Kidney (tissue), 14 donors: ENCODE results near the gene HDAC11. TPM values are rescaled to one million over a fixed set of nuclear protein-coding genes. Genes with fewer than 3 reads are reported as not detected.

Source experiments
- DNase-seq, 5 donors: peaks; one replicate each; pipeline ENCODE4 v3.0.0-alpha.2; 2013 to 2020
- FAIRE-seq: peaks from 2 replicates; lab custom pipeline; 2012; peaks lifted over from hg19 to GRCh38; lab: Jason Lieb, UNC
- H3K27ac ChIP-seq, 2 donors: one replicate each; pipeline ENCODE4 v1.7.0; 2013; ENCODE audit warnings: low read depth in 2 of 2, low read length in 2 of 2, inconsistent platforms in 1 of 2
- H3K27me3 ChIP-seq: one replicate; pipeline ENCODE4 v1.7.1; 2013; ENCODE audit warnings: low read length, inconsistent platforms; ENCODE audit not compliant: control insufficient read depth, insufficient read depth
- H3K36me3 ChIP-seq, 3 donors: one replicate each; pipeline versions ENCODE4 v1.7.0 to v1.7.1; 2013; ENCODE audit warnings: low read length in 3 of 3, control low read depth in 1 of 3, inconsistent platforms in 1 of 3; ENCODE audit not compliant: insufficient read depth in 3 of 3, control insufficient read depth in 2 of 3
- H3K4me1 ChIP-seq, 3 donors: one replicate each; pipeline versions ENCODE4 v1.7.0 to v1.7.1; 2013; ENCODE audit warnings: low read length in 3 of 3, inconsistent platforms in 1 of 3, low read depth in 1 of 3; ENCODE audit not compliant: control insufficient read depth in 2 of 3, insufficient read depth in 2 of 3
- H3K4me3 ChIP-seq, 3 donors: one replicate each; pipeline versions ENCODE4 v1.7.0 to v1.8.1; 2013; ENCODE audit warnings: low read length in 3 of 3, control low read depth in 1 of 3, inconsistent platforms in 1 of 3
- H3K9ac ChIP-seq, 3 donors: one replicate each; pipeline versions ENCODE4 v1.7.0 to v1.7.1; 2013; ENCODE audit warnings: low read length in 3 of 3, control low read depth in 1 of 3, inconsistent platforms in 1 of 3
- H3K9me3 ChIP-seq, 3 donors: one replicate each; pipeline versions ENCODE4 v1.7.0 to v1.7.1; 2013; ENCODE audit warnings: low read length in 3 of 3, control low read depth in 1 of 3, inconsistent platforms in 1 of 3; ENCODE audit not compliant: control insufficient read depth in 2 of 3, insufficient read depth in 1 of 3
- intact Hi-C: fragments of 100-400 bp; cut with DNase I; formaldehyde crosslinking; loops from one replicate; pipeline ENCODE4 v1.11.1; 2022
- polyA plus RNA-seq: library from polyadenylated mRNA; stranded (reverse); fragments of 350-450 nt; fragmentation: Illumina TruSeq; extraction: RNeasy Lipid Tissue Mini Kit (QIAGEN cat#74804); gene quantifications from one replicate; pipeline ENCODE4 v1.2.3, GENCODE V29; 2014; ENCODE audit warnings: low read depth, low replicate concordance; ENCODE audit not compliant: insufficient read depth
- total RNA-seq: library from RNA; stranded (reverse); fragmentation: NEBNext Ultra II Directional; extraction: Animal tissue kit (Norgen Biotek cat#: 25700); gene quantifications from one replicate; pipeline ENCODE4 v1.2.1, GENCODE V29; 2021
- TF ChIP-seq, protein P1 (sequence below): IDR thresholded peaks from 3 replicates; pipeline ENCODE4 v1.5.1; 2012; ENCODE audit warnings: mild to moderate bottlenecking, moderate library complexity, borderline replicate concordance; ENCODE audit not compliant: insufficient read depth; ENCODE audit errors: extremely low read depth
- donor health status: control.
- donor health status: control.
- donor health status: control.
- donor health status: control.
- donor health status: control.
- donor health status: DM: yes; HTN: yes; CAD: no.
- donor health status: Normal renal cell carcinoma (clear cell type).

The HDAC11 gene
- total and polyA plus RNA-seq, 2 donors from 2014 or later = 28.3 to 43.7 TPM

DNA sequence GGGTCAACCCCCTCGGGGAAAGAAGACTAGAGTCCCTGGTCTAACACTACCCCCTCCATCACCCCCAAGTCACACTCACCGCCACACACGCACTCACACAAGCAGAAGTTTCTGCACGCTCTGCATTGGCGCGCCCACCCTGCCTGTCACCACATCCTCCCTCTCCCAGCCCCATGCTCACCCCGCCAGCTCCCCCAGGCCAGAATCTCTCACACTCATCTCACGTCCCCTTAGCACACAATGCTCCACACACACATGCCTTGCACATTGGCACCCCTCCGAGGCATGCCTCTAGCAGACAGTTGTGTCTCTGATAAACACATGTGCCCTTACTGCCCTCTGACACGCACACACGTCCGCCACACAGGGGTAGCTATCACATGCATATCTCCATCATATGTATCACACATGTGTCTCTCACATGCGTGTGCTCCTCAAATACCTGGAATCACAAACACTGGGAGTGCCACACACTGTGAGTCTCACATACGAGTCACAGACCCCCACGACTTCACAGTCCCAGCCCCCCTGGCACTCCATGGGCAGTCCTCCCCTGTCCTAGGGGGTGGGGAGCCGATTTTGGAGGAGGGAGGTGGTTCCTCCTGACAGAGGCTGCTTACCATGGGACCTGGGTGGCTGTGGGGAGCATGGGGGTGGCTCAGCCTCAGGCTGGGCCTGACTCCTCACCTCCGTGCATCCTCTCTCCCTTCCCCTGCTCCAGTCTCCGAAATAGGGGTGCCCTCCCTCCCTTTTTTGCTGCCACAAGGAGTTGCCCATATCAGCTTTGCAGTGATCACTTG lies 69.7 kb downstream of the HDAC11 start:
- DNase-seq (peak in 1 of 5 donors; percentile 59), FAIRE-seq (no peak)
- TF ChIP-seq, protein P1, sequence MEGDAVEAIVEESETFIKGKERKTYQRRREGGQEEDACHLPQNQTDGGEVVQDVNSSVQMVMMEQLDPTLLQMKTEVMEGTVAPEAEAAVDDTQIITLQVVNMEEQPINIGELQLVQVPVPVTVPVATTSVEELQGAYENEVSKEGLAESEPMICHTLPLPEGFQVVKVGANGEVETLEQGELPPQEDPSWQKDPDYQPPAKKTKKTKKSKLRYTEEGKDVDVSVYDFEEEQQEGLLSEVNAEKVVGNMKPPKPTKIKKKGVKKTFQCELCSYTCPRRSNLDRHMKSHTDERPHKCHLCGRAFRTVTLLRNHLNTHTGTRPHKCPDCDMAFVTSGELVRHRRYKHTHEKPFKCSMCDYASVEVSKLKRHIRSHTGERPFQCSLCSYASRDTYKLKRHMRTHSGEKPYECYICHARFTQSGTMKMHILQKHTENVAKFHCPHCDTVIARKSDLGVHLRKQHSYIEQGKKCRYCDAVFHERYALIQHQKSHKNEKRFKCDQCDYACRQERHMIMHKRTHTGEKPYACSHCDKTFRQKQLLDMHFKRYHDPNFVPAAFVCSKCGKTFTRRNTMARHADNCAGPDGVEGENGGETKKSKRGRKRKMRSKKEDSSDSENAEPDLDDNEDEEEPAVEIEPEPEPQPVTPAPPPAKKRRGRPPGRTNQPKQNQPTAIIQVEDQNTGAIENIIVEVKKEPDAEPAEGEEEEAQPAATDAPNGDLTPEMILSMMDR = no peak
- Histone ChIP-seq H3K27ac (no peak overlapping the region), H3K4me1 (no peaks in the 10 kb centered on the region), H3K9ac (no peak overlapping the region), H3K4me3 (no peak overlapping the region), H3K36me3 (no peaks in the 10 kb centered on the region), H3K9me3 (no peaks in the 10 kb centered on the region), H3K27me3 (no peaks in the 10 kb centered on the region)
- intact Hi-C loops = no loop called here

DNA sequence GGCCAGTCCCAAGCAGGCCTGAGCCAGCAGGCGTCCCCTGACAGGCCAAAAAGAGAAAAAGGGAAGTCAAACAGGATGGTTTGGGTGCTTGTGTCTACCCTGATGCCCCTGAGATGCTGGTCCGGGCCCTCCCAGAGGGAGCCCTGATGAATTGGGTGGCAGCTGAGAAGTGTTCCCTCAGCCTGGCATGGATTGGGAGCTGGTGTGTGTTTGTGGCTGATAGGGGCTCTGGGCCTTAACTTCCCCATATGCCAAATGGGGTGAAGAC lies 70.3 kb downstream of the HDAC11 start:
- TF ChIP-seq, protein P1 = no peak
- no peak for DNase-seq
- no peak for FAIRE-seq
- no peak overlapping the region for H3K27ac ChIP-seq
- intact Hi-C loops = no loop called here
- no peaks in the 10 kb centered on the region for H3K9me3 ChIP-seq
- H3K4me3 ChIP-seq = no peak overlapping the region
- H3K9ac ChIP-seq = no peak overlapping the region
- no peaks in the 10 kb centered on the region for H3K27me3 ChIP-seq
- H3K4me1 ChIP-seq = no peaks in the 10 kb centered on the region
- H3K36me3 ChIP-seq = no peaks in the 10 kb centered on the region

DNA sequence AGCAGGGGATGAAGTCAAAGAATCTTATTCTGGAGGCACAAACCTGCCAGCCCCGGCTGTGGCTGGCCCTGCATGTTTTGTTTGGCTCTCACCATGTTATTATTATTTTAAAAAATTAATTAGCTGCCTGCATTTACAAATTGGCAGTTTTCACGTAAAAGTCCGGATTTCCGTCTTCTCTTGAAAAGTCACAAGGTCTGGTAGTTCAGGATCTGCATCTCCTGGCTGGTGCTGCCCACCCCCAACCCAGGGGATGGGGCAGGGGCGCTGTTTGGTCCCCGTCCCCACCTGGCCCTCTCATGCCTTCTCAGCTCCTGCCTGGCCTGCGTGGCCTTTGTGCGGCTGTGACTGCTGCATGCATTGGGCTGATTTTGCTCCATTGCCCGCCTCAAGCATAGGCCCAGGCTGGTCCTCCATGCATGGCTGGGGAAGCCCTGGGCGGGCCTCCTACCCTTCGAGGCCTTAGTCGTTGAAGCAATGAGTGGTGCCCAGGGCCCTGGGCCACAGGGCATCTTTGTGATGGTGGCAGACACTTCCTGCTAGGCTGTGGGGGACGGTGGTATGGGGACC lies 70.8 kb downstream of the HDAC11 start:
- Histone ChIP-seq H3K9ac (no peak overlapping the region), H3K36me3 (no peaks in the 10 kb centered on the region), H3K9me3 (no peaks in the 10 kb centered on the region), H3K27ac (no peak overlapping the region), H3K27me3 (no peaks in the 10 kb centered on the region), H3K4me1 (no peaks in the 10 kb centered on the region), H3K4me3 (no peak overlapping the region)
- peak in 1 of 5 donors; percentile 73 for DNase-seq
- TF ChIP-seq, protein P1 = no peak
- intact Hi-C loops = no loop called here
- no peak for FAIRE-seq
